COLO668 (cell line): Measurements from ENCODE around the gene ARMH1.
"Not testable (repeated sequence)": the region's sequence is repeated elsewhere in the genome, so short reads cannot be mapped to it uniquely, and the experiment has no call there.

Experiments
- DNase-seq: peaks from one replicate; lab custom pipeline; 2025; ENCODE audit not compliant: unreplicated experiment; lab: John Stamatoyannopoulos, UW

The ARMH1 gene

DNA sequence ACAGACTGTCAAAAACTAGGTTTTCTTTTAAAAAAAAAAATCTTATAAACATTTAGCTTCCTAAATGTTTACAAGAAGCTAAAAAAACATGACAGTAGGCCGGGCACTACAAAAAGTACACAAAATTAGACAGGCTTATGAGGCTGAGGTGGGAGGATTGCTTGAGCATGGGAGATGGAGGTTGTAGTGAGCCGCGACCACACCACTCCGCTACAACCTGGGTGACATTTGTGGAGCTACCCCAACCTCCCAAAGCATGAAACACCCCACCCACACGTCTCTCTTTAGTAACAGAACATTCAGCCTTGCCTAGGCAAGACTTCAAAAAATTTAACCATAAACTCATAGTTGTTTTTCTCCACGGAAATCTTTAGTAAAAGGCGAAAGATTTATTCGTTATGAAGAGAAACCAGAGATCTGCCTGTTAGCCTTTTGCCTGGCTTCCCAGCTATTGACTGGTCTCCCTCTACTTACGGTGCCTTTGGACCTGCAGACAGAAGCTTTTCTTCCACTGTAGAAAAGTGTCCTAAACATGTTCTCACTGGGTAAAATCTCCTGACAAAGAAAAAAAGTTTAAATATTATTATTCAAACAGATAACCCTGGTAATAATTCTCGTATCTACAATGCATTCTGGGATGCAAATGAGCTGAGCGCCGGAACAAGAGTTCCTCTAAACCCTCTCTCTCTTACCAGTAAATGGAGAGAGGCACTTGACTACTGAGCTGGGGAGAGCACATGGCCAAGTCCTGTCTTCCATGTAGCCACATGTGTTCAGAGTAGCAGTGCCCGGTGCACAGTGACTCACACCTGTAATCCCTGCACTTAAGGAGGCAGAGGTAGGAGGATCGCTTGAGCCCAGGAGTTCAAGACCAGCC, 47.2 kb downstream of the ARMH1 start:
- DNase-seq: peak; percentile 88

DNA sequence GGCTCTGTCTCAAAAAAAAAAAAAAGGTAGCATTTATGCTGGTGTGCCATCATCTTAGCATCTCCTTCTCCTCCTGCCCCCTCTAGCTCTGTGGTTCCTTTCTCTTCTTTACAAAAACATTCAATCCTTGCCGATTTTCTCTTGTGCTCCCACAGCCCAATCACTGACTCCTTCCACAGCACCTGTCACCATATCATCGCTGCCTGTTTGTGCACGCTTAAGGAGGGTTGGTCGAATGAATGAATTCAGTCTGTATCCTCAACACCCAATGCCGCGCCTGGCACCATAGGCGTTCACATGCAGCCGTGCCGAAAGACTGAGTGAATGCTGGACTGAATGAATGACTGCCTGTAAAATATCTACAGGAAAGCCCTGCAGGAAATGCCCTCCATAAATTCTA, 48.5 kb downstream of the ARMH1 start:
- no peak for DNase-seq

DNA sequence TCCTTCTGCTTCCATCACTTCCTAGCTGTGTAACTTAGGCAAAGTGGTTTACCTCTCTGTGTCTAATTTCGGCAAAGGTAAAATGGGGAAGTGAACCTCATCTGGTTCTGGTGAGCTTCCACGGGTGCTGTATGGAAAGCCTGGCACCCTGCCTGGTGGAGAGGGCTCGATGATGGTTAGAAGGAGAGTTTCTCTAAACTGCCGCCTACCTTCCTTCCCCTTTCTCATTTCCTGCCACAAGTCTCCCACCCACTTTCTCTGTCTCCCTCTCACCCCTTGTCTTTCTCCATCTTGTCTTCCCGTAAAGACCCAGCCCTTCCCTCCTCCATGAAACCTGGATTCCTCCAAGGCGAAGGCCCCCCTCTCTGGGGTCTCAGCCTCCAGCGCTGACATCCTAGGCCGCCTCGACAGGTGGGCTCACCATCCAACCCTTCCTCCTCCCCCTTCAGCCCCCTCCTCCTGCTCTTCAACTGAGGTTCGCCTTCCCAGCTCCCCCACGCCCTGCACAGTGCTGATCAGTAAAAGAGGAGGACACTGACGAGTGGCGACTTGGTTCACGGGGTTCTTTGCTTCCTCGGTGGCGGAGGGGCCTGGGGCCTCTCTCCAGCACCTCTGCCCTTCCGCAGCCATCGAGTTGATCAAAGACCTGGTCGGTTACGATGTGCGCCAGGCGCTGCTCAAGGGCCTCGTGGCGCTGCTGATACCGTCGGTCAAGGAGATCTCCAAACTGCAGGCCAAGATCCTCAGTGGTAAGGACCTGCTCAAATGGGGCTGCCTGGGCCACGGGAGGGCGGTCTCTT, 49.2 kb downstream of the ARMH1 start:
- no peak for DNase-seq

GRCh38 chr1:44724296-44724954, 49.9 kb downstream of the ARMH1 start:
- no peak for DNase-seq

DNA sequence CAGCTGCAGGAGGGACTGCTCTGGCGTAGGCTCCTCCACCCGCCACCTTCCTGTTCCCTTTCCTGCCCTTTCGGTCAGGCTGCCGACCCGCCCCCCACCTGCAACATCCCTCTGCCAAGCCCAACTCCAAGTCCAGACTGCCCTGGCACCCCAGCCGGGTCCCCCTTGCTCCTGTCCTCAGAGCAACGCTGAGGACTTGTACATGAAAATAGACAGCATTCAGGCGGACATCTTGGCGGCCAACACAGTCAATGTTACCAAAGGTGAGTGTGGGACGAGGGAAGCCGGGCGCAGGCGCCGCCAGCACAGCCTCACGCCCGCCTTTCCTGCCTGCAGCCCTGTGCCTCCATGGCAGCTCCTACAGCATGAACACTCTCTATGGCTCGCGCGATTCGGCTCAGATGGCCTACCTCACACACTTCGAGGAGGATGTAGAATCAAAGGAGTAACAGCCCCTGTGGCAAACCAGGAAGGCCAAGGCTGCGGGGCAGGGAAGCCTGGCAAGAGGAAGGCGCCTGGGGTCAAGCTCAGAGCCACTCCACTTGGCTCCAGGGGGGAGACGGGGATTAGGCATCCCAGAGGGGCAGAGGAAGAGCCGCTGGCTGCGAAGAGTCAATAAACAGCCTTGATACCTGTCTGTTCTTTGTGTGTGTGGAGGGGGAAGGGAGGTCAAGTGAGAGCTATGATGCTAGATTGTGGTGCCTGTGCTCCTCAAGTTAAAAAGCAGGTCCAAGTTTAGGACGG, 50.6 kb downstream of the ARMH1 start:
- no peak for DNase-seq

DNA sequence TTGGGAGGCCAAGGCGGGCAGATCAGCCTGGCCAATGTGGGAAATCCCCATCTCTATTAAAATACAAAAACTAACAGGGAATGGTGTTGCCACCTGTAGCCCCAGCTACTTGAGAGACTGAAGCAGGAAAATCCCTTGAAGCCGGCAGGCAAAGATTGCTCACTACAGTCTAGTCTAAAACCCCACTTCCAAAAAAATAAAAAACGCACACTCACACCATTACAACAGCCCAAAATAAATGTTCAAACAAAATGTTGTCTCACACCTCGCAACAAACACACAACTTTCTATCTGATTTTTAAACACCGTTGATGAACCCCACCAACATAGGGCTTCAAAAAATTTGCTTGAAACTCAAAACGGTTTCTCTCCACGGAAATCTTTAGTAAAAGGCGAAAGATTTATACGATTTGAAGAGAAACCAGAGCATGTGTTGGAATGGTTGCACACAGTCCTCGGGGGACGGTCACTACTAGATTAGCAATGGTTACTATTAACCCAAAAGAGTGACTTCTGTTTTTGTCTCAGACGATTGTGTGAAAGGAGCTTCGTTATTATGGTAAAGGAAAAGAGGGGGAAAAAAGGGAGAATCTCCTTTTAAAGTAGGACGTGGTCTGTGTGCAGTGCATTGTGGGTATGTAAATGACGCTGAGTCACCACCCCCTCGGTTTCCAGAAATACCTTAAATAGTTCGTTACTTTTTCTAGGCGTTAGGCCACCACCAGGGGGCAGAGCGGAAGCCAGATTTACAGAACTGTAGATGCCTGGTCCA, 56.4 kb downstream of the ARMH1 start, which contains the start of gene RNU5D-1:
Gene RNU5D-1, minus strand, starts transcription at position 430 of the 772 bp plus-strand sequence.
- DNase-seq: peak; percentile 98

DNA sequence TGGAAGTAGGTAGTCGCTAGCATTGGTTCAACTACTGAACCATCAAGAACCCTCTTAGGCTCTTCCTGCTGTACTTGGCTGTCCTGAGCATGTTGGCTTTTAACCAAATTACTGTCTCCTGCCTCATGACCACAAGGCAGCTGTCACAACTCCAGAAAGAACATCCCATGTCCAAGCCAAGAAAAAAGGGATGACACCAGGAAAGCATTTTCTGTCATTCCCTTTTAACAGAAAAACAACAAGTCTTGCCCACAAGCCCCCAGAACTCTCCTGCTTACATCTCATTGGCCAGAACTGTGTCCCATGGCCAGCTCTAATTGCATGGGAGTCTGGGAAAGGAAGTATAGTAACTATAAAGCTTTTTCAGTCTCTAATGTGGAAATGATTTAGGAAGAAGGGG, 58.9 kb downstream of the ARMH1 start:
- DNase-seq: no peak

GRCh38 chr1:44733784-44734183, 59.3 kb downstream of the ARMH1 start:
- DNase-seq: no peak

DNA sequence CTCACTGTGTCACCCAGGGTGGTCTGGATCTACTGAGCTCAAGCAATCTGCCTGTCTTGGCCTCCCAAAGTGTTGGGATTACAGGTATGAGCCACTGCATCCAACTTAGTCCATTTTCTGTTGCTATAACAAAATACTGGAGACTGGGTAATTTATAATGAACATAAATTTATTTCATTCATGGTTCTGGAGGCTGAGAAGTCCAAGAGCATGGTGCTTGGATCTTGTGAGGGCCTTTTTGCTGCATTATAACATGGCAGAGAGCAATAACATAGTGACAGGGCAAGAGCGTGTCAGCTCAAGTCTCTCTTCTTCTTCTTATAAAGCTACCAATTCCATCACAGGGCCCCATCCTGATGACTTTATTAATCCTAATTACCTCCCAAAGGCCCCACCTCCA, 61.5 kb downstream of the ARMH1 start:
- DNase-seq: no peak

DNA sequence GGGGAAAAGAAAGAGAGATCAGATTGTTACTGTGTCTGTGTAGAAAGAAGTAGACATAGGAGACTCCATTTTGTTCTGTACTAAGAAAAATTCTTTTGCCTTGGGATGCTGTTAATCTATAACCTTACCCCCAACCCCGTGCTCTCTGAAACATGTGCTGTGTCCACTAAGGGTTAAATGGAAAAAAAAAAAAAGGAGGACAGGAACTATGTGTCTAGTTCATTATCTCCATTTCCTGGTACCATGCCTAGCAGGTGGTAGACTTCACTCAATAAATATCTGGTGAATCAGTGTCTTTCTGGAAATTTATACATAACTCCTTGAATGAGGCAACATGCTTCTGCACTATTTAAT, 64.4 kb downstream of the ARMH1 start:
- DNase-seq: not testable (repeated sequence)

- DNase-seq: peak; percentile 100
Measured at GRCh38 chr1:44739307-44740178, 65.0 kb downstream of the ARMH1 start, which contains the start of gene KIF2C. KIF2C (plus strand) TSS chr1:44739837; CDS start chr1:44739933, 96 bp downstream.

DNA sequence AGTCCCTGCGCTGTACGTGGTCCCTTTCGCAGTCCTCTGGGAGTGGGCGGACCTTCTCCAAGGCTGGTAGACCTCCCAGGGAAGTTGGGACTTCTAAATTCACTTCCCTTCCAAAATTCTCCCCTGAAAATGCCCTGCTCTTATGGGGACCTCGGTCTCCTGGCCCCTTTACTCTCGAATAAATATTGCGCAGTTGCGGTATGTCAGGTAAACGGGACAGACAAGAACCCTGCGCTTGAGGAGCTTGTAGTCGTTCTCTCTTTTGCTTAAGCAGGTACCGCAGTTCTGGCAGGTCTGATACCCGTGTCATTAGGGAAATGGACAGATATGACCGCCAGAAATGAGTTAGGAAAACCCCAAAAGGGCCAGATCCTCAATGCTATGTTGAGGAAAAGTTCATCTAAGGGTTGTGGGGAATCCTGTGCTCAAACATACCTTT, 65.7 kb downstream of the ARMH1 start:
- DNase-seq: no peak

DNA sequence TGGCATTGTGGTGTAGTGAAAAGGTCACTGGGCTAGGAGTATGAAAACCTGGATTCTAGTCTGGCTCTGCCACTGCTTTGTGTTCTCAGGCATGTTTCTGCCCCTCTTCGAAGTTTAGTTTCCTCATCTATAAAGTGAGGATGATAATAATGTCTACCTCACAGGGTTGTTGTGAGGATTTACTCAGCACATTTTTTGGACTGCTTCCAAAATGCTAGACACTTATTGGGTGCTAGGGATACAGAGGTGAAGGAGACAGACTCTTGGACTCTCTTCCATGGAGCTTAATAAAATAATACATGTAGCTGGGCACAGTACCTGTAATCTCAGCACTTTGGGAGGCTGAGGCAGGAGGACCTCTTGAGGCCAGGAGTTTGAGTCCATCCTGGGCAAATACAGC, 68.7 kb downstream of the ARMH1 start:
- DNase-seq: no peak

DNA sequence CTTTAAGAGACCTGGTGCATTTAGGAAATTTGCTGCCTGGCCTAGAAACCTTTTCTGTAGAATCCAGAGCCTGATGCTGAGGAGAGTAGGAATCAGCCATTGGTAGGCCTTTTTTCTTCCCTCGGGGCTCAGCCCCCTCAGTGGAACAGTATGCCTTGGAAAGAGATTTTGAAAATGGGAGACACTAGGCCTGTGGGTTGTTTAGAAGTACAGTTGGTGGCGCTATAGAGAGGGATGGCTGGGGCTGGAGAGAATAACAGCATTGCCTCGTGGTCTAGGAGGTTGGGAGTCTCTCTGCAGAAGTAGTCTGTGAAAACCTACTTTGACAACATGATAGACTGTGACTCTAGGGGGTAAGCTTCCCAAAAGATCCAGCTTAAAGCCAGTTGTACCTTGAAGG, 73.4 kb downstream of the ARMH1 start:
- DNase-seq: no peak

- no peak for DNase-seq
Measured at GRCh38 chr1:44757420-44757819, 82.9 kb downstream of the ARMH1 start.

- DNase-seq: no peak
Measured at GRCh38 chr1:44759077-44759476, 84.6 kb downstream of the ARMH1 start.

- DNase-seq: no peak
Measured at GRCh38 chr1:44760876-44761275, 86.4 kb downstream of the ARMH1 start.

DNA sequence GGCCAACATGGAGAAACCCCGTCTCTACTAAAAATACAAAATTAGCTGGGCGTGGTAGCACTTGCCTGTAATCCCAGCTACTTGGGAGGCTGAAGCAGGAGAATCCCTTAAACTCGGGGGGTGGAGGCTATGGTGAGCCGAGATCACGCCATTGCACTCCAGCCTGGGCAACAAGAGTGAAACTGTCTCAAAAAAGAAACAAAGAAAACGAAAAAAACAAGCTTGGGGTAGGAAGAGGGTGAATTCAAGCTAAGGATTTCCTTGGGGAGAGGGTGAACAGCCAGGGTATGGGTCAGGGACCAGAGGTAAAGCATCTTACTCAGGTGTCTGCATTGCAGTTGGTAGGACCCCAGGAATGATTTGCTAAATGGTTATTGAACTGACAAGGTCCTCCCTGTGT, 91.9 kb downstream of the ARMH1 start:
- not testable (repeated sequence) for DNase-seq
